HepG2 (cell line): ENCODE data around the gene CDH2. TPM values are rescaled to one million over a fixed set of nuclear protein-coding genes. Genes with fewer than 3 reads are reported as not detected.
A peak's percentile ranks its signal among the peaks of the same experiment; 100 is the strongest.

Source experiments
- CEBPB ChIP-seq: IDR thresholded peaks from 2 replicates; pipeline ENCODE4 v1.6.1; 2011; ENCODE audit warnings: low read depth, low read length, improper control_type of control experiment, borderline replicate concordance
- DRAP1 ChIP-seq: IDR thresholded peaks from 2 replicates; pipeline ENCODE4 v1.6.1; 2016; ENCODE audit warnings: missing genetic modification reagents, missing compliant biosample characterization
- HDAC1 ChIP-seq: sonication (generic); formaldehyde crosslinking; IDR thresholded peaks from 2 replicates; pipeline ENCODE4 v1.5.1; 2020; ENCODE audit warnings: mild to moderate bottlenecking, missing genetic modification reagents
- ISL2 ChIP-seq: sonication (generic); formaldehyde crosslinking; IDR thresholded peaks from 2 replicates; pipeline ENCODE4 v1.5.0; 2020; ENCODE audit warnings: missing genetic modification reagents
- MED8 ChIP-seq: sonication (generic); formaldehyde crosslinking; IDR thresholded peaks from 2 replicates; pipeline ENCODE4 v1.8.1; 2023; ENCODE audit warnings: mild to moderate bottlenecking, missing genetic modification reagents; ENCODE audit not compliant: insufficient replicate concordance
- NFE2L1 ChIP-seq: sonication (generic); formaldehyde crosslinking; IDR thresholded peaks from 2 replicates; pipeline ENCODE4 v1.4.0; 2020; ENCODE audit warnings: missing genetic modification reagents, mild to moderate bottlenecking, borderline replicate concordance
- PHF21A ChIP-seq: sonication (generic); formaldehyde crosslinking; IDR thresholded peaks from 2 replicates; pipeline ENCODE4 v1.5.0; 2020; ENCODE audit warnings: mild to moderate bottlenecking, missing genetic modification reagents
- SAP130 ChIP-seq: IDR thresholded peaks from 2 replicates; pipeline ENCODE4 v1.6.1; 2016; ENCODE audit warnings: low read depth
- SOX6 ChIP-seq, 2 experiments: fragments of 450-650 bp in 1 of 2; sonication (generic) in 1 of 2; formaldehyde crosslinking in 1 of 2; IDR thresholded peaks; 2 replicates each; pipeline versions ENCODE4 v1.4.0 to v1.6.1; 2017 to 2020; ENCODE audit warnings: antibody characterized with exemption in 1 of 2, mild to moderate bottlenecking in 1 of 2, missing genetic modification reagents in 1 of 2
- SSRP1 ChIP-seq: IDR thresholded peaks from 2 replicates; pipeline ENCODE4 v1.6.1; 2016; ENCODE audit warnings: control low read depth
- SUZ12 ChIP-seq: fragments of 150-350 bp; IDR thresholded peaks from 2 replicates; pipeline ENCODE4 v1.6.1; 2014; ENCODE audit warnings: low read depth, low read length
- TEAD2 ChIP-seq: sonication (generic); formaldehyde crosslinking; IDR thresholded peaks from 2 replicates; pipeline ENCODE4 v1.9.0; 2021; ENCODE audit warnings: missing genetic modification reagents
- TOPORS ChIP-seq: sonication (generic); formaldehyde crosslinking; IDR thresholded peaks from 2 replicates; pipeline ENCODE4 v1.8.0; 2023; ENCODE audit warnings: mild to moderate bottlenecking, missing genetic modification reagents
- ZKSCAN8 ChIP-seq: IDR thresholded peaks from 2 replicates; pipeline ENCODE4 v1.6.1; 2016; ENCODE audit warnings: borderline replicate concordance, missing genetic modification reagents, missing compliant biosample characterization
- ZNF256 ChIP-seq: sonication (generic); formaldehyde crosslinking; conservative IDR thresholded peaks from 2 replicates; pipeline ENCODE4 v1.4.0; 2020; ENCODE audit warnings: missing genetic modification reagents
- ZNF362 ChIP-seq: sonication (generic); formaldehyde crosslinking; IDR thresholded peaks from 2 replicates; pipeline ENCODE4 v1.4.0; 2020; ENCODE audit warnings: missing genetic modification reagents, mild to moderate bottlenecking, borderline replicate concordance
- ZNF576 ChIP-seq: sonication (generic); formaldehyde crosslinking; IDR thresholded peaks from 2 replicates; pipeline ENCODE4 v1.4.0; 2020; ENCODE audit warnings: mild to moderate bottlenecking, missing genetic modification reagents
- ZNF577 ChIP-seq: sonication (generic); formaldehyde crosslinking; IDR thresholded peaks from 2 replicates; pipeline ENCODE4 v1.4.0; 2020; ENCODE audit warnings: mild to moderate bottlenecking, low read depth, missing genetic modification reagents, borderline replicate concordance
- ZNF614 ChIP-seq: IDR thresholded peaks from 2 replicates; pipeline ENCODE4 v1.6.1; 2018; ENCODE audit warnings: missing biosample characterization, missing genetic modification reagents, inconsistent platforms, borderline replicate concordance
- ZSCAN25 ChIP-seq: sonication (generic); formaldehyde crosslinking; IDR thresholded peaks from 2 replicates; pipeline ENCODE4 v1.8.0; 2022; ENCODE audit warnings: mild to moderate bottlenecking, missing genetic modification reagents
- polyA plus RNA-seq, 8 experiments: library from polyadenylated mRNA; depleted of rRNA in 3 of 8; stranded (reverse) in 7 of 8; unstranded in 1 of 8; fragments of >200 nt; fragmentation: Illumina TruSeq in 4 of 8; extraction: Trizol in 4 of 8; gene quantifications; 2 replicates each; pipeline versions ENCODE4 v1.2.1 to v1.2.3, GENCODE V29; 2011 to 2016; ENCODE audit warnings: low read depth in 4 of 8, missing spikeins in 1 of 8, mixed read lengths in 1 of 8; ENCODE audit not compliant: insufficient read depth in 1 of 8
- total RNA-seq, 5 experiments: library from RNA; depleted of rRNA; stranded (reverse); fragments of >200 nt; fragmentation: Illumina TruSeq; extraction: Trizol; gene quantifications; 2 replicates each; pipeline ENCODE4 v1.2.3, GENCODE V29; 2016; ENCODE audit warnings: low read depth in 1 of 5
- TF ChIP-seq, protein P1 (sequence below): sonication (generic); formaldehyde crosslinking; IDR thresholded peaks from 2 replicates; pipeline ENCODE4 v1.4.0; 2020; ENCODE audit warnings: missing genetic modification reagents

CDH2 gene
- total and polyA plus RNA-seq, 2 of the 13 experiments (the other 11 are each of a cell fraction or from before 2014, with no cell fraction given), result 18.6 to 36.1 TPM

DNA sequence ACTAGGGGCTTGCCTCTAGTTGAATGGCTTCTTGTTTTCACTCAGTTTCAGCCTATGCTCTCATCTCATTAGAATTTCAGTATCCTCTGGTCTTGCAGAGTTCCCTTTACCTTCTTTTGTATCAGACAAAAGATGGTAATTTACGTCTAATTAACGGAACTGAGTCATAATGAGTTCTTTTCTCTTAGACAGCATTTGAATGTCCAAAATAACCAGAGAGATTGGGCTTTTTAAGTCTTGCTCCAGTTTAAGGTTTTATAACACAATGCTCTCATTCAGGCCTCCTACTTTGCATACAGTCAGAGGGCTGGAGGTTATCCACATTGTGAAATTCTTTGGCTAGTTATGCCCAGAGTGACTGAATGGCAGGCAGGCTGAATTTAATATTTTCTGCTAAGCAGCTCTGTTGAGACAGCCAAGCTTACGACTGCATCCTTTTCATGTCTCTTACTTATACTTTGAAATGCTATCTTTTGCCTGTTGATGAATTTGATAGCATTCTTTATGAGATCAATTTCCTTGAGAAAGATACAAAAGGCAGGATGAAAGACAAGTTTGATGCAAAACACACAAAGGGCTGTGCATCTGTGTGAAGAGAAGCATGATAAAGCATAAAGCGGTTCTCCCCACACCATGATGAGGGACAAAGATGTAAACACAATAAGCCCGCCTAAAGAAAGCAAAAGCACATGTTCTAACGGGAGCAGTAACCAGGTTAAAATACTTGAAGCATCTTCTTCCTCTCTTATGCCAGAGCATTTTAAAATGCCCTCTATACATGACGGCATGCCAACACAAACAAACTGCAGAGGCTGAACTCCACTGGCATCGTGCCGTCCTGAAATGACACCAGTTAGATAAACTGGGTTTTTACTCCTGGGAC is 90.0 kb downstream of the CDH2 start (continued):
- TF ChIP-seq ZNF577 (CRISPR knock-in tag) (no peak), ZNF614 (CRISPR knock-in tag) (no peak), ISL2 (CRISPR knock-in tag) (no peak), TOPORS (CRISPR knock-in tag) (no peak), HDAC1 (CRISPR knock-in tag) (no peak), TEAD2 (CRISPR knock-in tag) (no peak), SOX6 (IDR thresholded peaks at IDR 0.05) (no peak), SOX6 (CRISPR knock-in tag; IDR thresholded peaks at IDR 0.05) (peak; percentile 33; the same call in 1 of the 2 replicates), ZNF362 (no peak), ZKSCAN8 (no peak), NFE2L1 (CRISPR knock-in tag) (no peak), PHF21A (CRISPR knock-in tag) (no peak), SUZ12 (no peak), MED8 (CRISPR knock-in tag) (no peak), CEBPB (peak; percentile 68), ZSCAN25 (CRISPR knock-in tag) (no peak), SAP130 (CRISPR knock-in tag) (peak; percentile 16; the same call in 1 of the 2 replicates), SSRP1 (no peak), DRAP1 (CRISPR knock-in tag) (no peak), ZNF576 (CRISPR knock-in tag) (no peak), ZNF256 (CRISPR knock-in tag) (no peak)
- TF ChIP-seq, protein P1, sequence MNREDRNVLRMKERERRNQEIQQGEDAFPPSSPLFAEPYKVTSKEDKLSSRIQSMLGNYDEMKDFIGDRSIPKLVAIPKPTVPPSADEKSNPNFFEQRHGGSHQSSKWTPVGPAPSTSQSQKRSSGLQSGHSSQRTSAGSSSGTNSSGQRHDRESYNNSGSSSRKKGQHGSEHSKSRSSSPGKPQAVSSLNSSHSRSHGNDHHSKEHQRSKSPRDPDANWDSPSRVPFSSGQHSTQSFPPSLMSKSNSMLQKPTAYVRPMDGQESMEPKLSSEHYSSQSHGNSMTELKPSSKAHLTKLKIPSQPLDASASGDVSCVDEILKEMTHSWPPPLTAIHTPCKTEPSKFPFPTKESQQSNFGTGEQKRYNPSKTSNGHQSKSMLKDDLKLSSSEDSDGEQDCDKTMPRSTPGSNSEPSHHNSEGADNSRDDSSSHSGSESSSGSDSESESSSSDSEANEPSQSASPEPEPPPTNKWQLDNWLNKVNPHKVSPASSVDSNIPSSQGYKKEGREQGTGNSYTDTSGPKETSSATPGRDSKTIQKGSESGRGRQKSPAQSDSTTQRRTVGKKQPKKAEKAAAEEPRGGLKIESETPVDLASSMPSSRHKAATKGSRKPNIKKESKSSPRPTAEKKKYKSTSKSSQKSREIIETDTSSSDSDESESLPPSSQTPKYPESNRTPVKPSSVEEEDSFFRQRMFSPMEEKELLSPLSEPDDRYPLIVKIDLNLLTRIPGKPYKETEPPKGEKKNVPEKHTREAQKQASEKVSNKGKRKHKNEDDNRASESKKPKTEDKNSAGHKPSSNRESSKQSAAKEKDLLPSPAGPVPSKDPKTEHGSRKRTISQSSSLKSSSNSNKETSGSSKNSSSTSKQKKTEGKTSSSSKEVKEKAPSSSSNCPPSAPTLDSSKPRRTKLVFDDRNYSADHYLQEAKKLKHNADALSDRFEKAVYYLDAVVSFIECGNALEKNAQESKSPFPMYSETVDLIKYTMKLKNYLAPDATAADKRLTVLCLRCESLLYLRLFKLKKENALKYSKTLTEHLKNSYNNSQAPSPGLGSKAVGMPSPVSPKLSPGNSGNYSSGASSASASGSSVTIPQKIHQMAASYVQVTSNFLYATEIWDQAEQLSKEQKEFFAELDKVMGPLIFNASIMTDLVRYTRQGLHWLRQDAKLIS, result no peak
